Dermis microvascular lymphatic vessel endothelial cell (primary cell): ENCODE measurements around the gene UTRN. TPM values are rescaled to one million over a fixed set of nuclear protein-coding genes. Genes with fewer than 3 reads are reported as not detected.

Source experiments
- DNase-seq, 2 donors: peaks; one replicate each; pipeline versions ENCODE4 v3.0.0 to v3.0.0-alpha.2; 2010; ENCODE audit warnings: low read depth in 2 of 2
- total RNA-seq: library from RNA; depleted of rRNA; stranded (reverse); fragments of >200 nt; gene quantifications from 2 replicates; pipeline ENCODE4 v1.2.1, GENCODE V29; 2014

Gene UTRN
- total RNA-seq, 1 donor from 2014 or later, result 500 TPM

DNA sequence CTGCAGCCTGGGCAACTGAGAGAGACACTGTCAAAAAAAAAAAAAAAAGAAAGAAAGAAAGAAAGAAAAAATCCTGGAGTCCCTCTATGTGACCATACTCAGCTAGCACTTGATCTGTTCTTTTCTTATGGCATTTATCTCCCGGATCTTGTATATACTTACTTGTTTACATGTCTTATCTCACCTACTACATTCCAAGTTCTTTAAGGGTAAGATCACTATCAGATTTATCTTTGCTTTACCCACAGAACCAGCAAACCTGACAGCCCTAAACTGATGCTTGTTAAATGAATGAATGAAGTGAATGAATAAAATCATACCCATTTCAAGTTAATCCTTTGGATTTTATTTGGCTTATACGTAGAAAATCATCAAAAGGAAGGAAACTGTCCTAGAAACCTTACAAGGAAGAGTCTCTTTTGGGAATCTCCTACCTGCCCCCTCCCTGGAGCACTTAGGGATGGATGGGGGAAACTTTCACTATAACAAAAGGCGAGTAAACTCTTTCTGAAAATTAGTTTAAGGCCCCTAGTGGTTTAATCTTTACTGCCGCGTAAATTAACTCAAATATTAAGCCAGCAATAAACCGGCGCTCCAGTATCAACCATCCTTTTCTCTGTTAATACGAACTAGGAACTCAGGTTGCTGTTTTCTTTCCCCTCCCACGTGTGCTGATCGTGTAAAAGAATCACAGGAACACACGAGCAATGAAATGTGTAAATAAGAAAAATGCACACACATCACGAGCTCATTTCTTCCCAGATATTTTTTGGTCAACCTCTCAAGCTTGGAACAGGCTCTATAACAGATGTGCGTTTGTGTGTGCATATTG is 1.3 kb upstream of the UTRN start:
- peak in 1 of 2 donors; percentile 52 for DNase-seq

DNA sequence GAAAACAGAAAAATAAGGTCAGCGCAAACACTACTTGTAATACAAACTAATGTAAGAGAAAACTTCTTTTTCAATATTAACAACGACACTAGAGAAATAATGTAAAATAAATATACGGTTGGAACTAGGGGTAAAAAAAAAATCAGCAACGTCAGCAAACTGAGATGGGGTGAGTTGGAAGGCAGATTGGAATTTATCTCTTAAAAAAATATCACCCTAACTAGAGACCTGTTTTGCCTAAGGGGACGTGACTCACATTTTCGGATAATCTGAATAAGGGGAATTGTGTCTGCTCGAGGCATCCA is 705 bp upstream of the UTRN start:
- DNase-seq, result no peak

DNA sequence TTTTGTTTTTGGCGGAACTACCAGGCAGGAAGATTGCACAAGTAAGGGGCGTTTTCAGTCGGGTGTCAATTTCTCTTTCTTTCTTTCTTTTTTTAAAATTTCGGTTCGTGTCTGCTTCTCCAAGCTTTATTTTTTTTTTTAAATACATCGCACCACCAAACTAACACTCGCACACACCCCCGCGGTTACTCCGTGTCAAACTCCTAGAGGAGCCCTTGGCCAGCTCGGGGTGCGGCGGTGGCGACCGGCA is 338 bp downstream of the UTRN start:
- DNase-seq, result no peak

DNA sequence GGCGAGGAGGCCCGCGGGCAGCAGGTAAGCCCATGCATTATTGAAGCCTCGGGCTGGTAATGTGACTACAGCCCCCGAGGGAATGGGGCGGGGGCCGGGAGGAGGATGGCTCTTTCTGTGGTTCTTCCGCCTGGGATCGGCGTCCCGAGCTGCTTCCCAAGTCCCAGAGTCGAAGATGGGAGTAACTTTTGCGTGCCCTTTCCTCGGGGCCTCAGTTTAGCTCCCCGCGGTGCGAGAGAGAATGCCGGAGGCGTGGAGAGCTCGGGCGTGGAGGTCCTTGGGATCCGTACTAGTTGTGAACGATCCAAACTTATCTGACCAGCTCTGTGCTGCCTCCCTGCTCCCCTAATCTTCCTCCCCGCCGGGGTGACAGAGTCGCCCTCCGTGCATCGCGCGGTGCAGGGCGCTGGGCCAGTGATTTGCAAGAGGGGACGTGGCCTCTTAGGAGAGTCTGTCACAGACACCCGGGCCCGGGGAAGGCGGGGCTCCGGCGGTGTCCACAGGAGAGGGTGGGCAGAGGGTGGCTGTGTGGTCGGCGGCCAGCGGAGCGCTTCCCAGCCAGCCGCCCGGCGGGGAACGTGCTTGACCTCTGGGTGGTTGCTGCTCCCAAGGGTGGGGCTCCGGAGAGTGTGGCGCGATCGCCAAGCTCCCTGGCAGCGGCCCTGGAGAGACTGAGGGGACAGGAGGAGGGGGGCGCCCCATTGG is 815 bp downstream of the UTRN start:
- peak in 1 of 2 donors; percentile 79 for DNase-seq

DNA sequence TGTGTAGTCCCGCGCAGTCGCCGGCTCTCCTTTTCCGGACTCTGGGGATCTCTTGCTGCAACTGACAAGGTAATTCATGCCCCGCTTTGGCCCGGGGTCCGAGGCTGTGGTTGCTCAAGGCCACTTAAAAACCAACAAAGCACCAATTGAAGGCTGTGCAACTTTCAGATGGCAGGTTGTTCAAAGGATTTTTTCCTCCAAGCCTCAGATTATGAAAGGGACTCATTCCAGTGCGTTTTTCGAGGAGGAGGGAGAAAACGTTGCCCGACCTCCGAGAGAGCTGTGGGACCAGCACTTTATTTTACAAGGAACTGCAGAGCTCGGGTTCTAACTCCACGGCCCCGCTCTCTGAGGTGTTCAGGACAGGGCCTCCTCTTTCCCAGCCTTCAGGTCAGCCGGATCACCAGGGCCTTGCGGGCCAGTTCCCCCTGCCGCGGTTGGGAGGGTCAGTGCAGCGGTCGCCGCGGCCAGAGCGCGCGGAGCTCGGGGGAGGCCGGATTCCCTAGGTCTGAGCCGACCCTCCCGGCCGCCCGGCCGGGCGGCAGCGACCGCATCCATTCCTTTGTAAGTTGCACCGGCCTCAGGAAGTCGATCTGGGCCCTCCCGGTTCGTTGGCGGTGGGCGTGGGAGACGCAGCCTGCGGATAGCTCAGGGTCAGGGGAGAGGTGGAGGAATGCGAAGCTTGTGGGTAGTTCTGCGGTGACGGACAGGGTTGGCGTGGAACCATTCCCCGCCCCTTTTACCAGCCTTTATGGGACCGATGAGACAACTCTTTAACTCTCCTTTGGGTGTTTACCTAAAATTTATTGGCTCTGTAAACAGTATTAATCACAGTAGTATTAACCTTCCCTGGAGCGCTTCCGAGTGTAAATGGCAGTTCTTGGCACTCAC is 1.6 kb downstream of the UTRN start:
- peak; percentile 60 to 95 for DNase-seq

DNA sequence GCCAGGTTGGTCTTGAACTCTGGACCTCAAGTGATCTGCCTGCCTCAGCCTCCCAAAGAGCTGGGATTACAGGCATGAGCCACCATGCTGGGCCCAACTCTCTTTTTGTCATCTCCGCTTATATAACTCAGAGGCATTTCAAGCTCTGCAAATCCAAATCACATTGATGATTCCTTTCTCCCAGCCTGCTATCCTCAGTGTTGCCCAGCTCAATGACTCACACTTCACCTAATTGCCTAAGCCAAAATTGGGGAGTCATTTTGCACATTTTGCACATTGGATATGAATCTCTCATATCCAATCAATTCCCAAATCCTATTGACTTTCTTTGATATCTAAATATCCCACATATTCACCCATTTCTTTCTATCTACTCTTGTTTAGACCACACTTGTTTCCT is 3.9 kb downstream of the UTRN start:
- DNase-seq, result no peak

DNA sequence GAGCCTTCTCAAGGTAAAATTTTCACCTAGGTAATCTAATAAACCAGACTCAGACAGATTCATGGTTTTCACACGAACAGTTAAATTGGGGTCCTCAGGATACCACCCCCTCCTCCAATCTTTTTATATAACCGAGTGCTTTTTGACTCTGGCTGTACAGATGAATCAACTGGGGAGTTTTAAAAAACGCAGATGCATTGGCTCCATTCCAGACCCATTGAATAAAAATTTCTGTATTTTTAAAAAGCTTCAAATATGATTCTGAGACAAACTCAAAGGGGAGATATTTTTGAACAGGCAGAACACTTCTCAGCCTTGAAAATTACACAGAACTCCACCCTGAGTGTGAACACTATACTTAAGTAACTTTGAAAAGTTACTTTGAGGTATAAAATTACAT is 7.2 kb downstream of the UTRN start:
- DNase-seq, result peak in 1 of 2 donors; percentile 8

DNA sequence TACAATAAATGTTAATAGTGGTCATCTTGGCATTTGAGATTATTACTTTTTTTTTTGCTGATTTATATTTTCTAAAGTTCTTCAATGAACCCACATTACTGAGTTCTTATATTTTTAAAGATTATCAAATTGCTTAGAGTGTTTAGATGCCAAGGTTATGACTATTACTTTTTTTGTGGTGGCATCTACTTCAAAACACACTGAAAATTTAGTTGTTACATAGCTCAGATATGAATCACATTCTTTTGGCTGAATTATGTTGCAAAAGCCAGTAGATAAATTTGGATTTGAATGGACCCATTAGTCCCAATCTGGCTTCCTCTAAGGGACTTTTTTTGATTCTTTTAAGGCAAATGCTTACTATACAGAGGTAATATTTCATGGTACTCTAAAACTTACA is 8.9 kb downstream of the UTRN start:
- DNase-seq, result peak in 1 of 2 donors; percentile 30

DNA sequence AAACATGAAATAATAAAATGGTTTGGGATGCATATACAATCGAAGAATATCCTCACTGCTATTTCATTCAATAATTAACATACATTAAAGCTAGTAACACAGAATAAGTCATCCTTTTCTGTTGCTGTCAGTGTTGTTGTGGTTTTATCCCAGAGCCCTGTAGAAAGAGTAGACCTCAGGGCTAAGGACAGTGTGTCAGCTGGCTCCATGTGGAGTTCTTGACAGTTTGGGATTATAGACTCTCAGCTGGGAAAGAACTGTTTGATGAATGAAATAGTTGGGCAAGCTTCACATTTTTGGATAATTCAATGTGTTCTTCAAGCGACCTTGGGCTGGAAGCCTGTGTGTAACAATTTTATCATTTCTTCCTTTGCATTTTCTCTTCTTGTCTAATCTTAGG is 10.1 kb downstream of the UTRN start:
- no peak for DNase-seq

DNA sequence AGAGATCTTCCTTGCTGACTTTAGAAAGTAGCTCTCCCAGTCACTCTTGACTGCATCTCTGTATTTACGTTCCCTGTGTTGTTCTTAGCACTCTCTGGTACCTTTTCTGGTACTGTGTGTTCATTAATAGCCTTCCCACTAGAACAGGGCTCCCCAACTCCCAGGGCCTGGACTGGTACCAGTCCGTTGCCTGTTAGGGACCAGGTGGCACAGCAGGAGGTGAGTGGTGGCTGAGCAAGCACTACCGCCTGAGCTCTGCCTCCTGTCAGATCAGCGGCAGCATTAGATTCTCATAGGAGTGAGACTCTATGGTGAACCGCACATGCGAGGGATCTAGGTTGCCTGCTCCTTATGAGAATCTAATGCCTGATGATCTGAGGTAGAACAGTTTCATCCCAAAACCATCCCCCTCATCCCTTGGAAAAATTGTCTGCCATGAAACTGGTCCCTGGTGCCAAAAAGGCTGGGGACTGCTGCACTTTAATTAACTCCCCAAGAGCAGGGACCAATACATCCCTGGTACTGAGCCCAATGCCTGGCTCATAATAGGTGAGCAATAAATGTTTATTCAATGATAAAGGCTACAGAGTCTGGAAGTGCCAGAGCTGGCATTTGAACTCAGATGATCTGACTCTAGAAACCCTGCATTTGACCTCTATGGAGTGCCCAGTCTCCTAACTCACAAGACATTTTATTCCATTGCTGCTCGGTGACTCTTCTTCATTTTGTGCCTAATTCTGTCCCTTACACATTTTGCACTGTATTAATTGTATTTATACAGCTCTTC is 11.0 kb downstream of the UTRN start:
- no peak for DNase-seq

DNA sequence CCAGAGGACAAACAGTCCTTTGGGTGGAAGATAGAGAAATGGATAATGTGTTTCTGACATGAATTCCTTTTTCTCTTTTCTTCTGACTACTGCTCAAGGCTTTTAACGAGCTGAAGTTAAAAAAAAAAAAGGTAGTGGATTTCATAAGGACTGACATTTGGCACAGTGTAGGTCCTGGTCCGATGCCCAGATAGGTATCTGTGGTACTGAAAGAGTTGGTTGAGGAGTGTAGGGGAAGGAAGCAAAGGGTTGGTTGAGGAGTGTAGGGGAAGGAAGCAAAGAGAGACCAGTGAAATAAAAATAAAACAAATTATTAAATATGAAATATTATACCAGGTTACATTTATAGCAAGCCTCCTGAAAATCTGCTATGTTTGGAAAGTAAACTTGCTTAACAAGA is 11.8 kb downstream of the UTRN start:
- peak in 1 of 2 donors; percentile 15 for DNase-seq

DNA sequence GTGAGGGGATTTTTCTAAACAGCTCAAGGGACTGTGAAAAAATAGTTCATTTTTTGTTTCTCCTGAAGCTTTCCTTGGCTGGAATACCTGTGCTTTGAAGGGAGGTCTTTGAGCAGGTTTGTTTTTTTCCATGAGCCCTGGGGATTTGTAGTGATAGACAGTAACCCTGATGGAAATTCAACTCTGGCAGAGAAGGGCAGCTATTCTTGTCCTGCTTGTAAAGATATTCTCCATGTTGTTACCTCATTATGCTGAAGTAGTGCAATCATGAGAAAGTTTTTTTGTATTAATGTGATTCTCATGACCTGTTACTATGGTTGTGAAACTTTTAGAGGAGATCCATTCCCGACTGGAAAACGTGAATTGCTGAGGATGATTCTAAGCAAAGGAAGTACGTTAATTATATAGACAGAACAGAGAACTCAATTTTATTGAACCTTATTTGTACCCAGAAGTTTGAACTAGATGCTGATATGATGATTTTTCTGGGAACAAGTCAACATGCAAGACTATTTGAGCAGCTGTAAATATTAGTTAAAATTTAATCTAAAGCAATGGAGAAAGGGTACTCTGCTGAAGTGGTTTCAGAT is 12.5 kb downstream of the UTRN start:
- DNase-seq, result no peak

DNA sequence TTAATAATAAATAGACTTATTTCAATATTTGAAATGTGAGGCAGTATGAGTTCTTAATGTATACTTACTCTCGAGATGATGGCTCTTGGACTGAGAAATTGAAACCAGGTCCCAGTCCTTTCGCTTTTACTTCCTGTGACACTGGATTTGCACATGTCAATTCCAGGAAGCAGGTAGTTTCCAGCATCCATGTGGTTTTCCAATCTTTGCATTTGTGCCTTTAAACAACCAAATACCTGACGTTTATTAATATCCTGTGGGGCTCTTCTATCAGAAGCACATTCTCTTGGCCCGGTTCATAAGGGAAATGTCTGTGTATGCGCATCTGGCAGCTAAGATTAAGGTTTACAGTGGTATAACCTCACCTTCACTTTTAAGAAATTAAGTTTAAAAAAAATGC is 13.1 kb downstream of the UTRN start:
- peak; percentile 49 to 55 for DNase-seq

DNA sequence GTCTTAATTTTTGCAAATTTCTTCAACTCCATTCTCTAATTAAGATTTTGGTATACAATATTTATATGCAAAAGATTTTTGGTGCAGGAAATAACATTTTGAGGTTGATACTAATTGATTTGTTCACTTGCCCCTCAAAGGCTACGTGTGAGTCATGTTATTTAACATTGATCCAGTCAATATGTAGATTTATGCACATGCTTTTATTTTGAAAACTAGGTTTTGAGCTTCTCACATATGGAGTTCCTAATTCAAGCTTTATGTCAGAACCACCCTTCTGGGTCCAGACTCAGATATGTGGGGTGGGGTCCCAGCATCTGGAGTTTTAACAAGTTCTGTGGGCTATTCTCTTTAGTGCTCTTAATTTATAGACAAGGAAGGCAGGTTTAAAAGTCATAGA is 13.8 kb downstream of the UTRN start:
- DNase-seq, result no peak

DNA sequence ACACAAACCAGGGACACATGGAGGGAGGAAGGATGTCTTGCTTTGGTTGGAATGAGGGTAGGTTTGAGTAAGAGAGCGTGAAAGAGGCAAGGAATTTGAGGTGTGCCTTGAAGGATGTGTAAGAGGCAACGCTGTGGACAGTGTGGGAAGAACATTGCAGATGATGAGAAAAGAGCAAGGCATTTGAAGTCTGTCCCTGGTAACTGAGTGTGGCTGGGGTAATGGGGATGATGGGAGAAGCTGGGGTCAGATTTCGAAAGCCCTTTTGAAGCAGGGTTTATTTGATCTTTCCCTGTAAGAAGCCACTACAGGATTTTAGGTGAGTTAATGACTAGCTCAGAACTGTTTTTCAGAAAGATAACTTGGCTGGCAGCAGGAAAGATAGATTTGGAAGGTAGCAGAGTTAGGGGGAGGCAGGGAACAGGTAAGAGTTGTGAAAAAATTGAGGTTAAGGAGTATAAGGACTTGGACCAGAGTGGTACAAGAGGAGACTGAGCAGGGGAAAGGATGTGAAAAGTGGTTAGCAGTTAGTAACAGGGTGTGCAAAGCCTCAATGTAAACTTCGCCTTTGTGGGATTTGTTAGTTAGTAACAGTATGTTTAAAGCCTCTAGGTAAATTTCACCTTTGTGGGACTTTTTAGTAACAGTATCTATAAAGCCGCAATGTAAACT is 17.7 kb downstream of the UTRN start:
- DNase-seq, result no peak

DNA sequence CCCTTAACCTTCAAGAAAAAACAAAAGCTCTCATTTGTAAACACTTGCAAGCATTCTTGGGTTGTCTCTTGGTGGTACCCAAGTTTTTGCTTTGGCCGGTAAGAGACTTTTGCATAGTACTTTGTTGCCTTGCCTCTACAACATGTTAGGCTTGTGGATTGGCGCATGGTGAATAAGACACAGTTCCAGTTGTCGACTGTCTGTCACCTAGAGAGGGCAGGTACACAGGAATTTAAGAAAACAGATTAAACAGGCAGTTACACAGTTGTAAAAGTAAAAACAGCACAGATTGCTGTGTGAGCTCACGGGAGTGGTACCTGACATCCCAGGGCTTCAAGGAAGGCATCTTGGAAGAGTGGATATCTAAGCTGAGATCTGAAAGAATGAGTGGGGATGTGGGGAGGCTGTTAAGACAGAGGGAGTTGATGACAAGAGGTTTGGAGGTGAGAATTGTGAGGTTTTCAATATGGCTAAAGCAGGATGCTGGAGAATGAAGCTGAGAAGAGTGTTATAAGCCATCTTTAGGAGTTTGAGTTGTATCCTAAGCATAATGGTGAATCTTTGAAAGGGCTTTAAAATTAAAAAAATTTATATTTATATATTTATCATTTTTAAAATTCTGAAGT is 19.2 kb downstream of the UTRN start:
- DNase-seq, result no peak

DNA sequence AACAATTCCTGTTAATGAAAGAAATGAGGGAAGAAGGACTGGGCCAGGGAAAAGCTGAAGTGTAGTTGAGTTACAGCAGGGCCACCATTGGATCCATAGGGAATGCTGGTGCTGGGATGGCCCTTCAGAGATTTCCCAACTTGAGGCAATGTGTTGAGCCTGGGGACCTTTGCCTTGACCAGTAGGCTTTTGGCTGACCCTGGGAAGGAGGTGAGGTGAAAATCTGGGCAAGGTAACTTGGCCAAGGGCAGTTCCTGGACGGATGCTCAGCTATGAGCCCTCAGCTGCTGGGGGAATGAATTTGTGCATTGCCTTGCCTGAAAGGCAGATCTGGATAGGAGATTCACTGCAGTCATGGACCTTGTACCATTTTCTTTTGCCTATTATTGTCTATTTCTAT is 20.4 kb downstream of the UTRN start:
- no peak for DNase-seq

DNA sequence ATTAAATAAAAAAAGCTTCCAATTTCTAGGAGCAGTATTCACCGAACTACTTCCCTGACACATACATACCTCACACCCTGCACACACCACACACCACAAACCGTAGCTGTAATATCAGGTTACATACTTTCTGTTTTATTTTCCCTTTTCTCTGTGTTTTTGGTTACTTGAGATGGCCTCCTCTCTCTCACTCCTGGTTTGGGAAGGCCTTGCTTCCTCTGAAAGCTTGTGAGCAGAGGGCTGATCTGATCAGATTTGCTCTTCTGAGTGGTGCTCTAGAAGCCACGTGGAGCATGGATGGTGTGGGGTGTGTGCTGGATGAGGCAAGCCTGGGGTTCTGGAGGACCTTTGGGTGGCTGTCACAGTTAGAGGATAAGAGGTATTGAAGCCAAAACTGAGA is 20.9 kb downstream of the UTRN start:
- no peak for DNase-seq

DNA sequence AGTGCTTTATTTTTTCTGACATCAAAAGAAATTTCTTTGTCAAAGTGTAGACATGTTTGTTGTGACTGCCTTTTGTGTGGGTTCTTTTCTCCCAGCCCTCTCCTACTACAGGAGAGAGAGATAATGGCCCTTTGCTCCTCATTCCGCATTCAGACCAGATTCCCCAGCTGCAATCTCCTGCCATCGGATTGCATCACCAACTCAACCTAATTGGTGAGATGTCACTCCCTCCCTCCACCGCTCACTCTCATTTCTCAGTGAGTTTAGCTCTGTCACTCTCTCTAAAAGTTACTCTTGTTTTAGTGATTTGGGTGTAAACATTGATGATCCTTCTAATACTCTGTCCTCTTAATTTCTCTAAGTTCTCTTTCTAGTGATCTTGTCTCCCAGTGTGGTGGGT is 22.7 kb downstream of the UTRN start:
- no peak for DNase-seq

DNA sequence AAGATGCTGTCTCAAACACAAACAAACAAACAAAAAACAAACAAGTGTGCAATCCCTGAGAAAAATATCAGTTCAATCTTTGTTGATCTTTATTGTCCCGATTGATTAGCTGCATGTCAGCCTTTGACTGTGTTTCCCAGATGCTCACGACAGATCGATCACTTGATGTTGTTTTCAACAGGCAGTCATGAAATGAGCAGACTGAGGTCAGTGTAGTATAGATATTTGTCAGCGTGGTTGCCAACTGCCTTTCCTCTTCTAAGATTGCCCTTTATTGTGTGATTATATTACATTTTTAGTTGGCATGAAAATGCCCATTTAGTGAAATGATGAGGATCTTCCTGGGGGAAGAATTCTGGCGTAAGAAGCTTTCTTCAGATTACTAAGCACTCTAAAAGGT is 25.6 kb downstream of the UTRN start:
- DNase-seq, result no peak
